Effector memory CD4-positive, alpha-beta T cell (primary cell): ENCODE results near the gene ANGEL1.

Experiments
- DNase-seq, 3 donors: peaks; one replicate each; pipeline ENCODE4 v3.0.0-alpha.2; 2020
- H3K27ac ChIP-seq: 2 replicates; pipeline ENCODE4 v1.7.0; 2013; ENCODE audit warnings: mild to moderate bottlenecking, low read length, moderate library complexity; ENCODE audit not compliant: insufficient read depth, poor library complexity, severe bottlenecking
- H3K27me3 ChIP-seq: replicated peaks from 2 replicates; pipeline ENCODE4 v1.7.0; 2013; ENCODE audit warnings: mild to moderate bottlenecking, low read length; ENCODE audit not compliant: insufficient read depth, control insufficient read depth, poor library complexity, severe bottlenecking
- H3K36me3 ChIP-seq: 2 replicates; pipeline ENCODE4 v1.7.0; 2013; ENCODE audit warnings: mild to moderate bottlenecking, low read length, moderate library complexity; ENCODE audit not compliant: control insufficient read depth, insufficient read depth
- H3K4me1 ChIP-seq: 2 replicates; pipeline ENCODE4 v1.7.0; 2013; ENCODE audit warnings: low read length, mild to moderate bottlenecking; ENCODE audit not compliant: control insufficient read depth, insufficient read depth, poor library complexity, severe bottlenecking
- H3K4me3 ChIP-seq: 2 replicates; pipeline ENCODE4 v1.7.0; 2013; ENCODE audit warnings: low read length, low read depth, mild to moderate bottlenecking; ENCODE audit not compliant: insufficient read depth, poor library complexity, severe bottlenecking
- H3K9me3 ChIP-seq: 2 replicates; pipeline ENCODE4 v1.7.0; 2013; ENCODE audit warnings: mild to moderate bottlenecking, low read length, moderate library complexity; ENCODE audit not compliant: control insufficient read depth

The ANGEL1 gene

GRCh38 chr14:76756371-76756750 lies 56.3 kb downstream of the ANGEL1 start:
- no peaks in the 10 kb centered on the region for H3K36me3 ChIP-seq
- H3K4me3 ChIP-seq = no peak overlapping the region
- no peaks in the 10 kb centered on the region for H3K27me3 ChIP-seq
- H3K27ac ChIP-seq = no peak overlapping the region
- H3K4me1 ChIP-seq = peaks cover 5% of the 10 kb centered on the region
- no peaks in the 10 kb centered on the region for H3K9me3 ChIP-seq
- no peak for DNase-seq

GRCh38 chr14:76755610-76756370 lies 56.9 kb downstream of the ANGEL1 start:
- DNase-seq = no peak
- H3K27ac ChIP-seq = no peak overlapping the region
- H3K4me1 ChIP-seq = peaks cover under 1% of the 10 kb centered on the region
- H3K36me3 ChIP-seq = no peaks in the 10 kb centered on the region
- H3K9me3 ChIP-seq = no peaks in the 10 kb centered on the region
- no peak overlapping the region for H3K4me3 ChIP-seq
- H3K27me3 ChIP-seq = no peaks in the 10 kb centered on the region

DNA sequence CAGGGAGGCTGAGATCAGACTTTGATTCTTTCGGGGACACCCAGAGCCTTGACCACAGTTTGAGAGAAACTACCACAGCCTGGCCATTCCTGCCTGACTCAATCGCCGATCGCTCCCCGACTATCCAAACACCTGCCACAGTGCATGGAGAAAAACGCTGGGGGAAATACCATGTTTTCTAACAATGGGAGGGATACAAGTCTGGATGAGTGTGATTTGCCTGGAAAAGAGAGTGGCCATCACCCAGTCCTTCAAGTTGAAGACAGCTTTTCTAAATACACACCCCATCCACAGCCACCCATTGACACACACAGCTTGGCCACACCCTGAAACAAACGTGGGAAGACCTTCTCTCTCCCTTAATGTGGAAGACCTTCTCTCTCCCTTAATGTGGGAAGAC lies 58.1 kb downstream of the ANGEL1 start:
- Histone ChIP-seq H3K36me3 (no peaks in the 10 kb centered on the region), H3K4me1 (no peaks in the 10 kb centered on the region), H3K27me3 (no peaks in the 10 kb centered on the region), H3K27ac (no peak overlapping the region), H3K4me3 (no peak overlapping the region), H3K9me3 (no peaks in the 10 kb centered on the region)
- DNase-seq = no peak

GRCh38 chr14:76753541-76754198 lies 59.0 kb downstream of the ANGEL1 start:
- no peak for DNase-seq
- H3K9me3 ChIP-seq = no peaks in the 10 kb centered on the region
- H3K4me3 ChIP-seq = no peak overlapping the region
- H3K27ac ChIP-seq = no peak overlapping the region
- no peaks in the 10 kb centered on the region for H3K36me3 ChIP-seq
- H3K4me1 ChIP-seq = no peaks in the 10 kb centered on the region
- H3K27me3 ChIP-seq = no peaks in the 10 kb centered on the region

DNA sequence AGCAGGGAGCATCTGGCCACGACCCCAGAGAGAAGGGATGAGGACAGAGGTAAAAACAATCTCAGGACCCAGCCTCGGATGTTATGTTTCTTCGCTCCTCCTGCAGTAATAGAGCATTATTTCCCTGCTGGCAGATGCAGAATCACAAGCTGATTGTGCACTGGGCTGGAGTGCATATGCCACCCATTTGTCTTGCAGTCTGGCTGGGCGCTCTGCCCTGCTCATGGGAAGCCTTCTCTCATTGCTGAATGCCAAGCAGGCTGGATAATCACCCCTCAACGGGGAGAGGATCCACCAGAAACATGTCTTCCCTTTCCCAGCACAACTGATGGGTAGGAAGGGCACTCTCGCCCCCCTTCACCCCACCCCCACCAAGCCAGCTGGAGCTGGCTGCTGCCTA lies 59.9 kb downstream of the ANGEL1 start:
- Histone ChIP-seq H3K27me3 (no peaks in the 10 kb centered on the region), H3K27ac (no peak overlapping the region), H3K36me3 (no peaks in the 10 kb centered on the region), H3K9me3 (no peaks in the 10 kb centered on the region), H3K4me3 (no peak overlapping the region), H3K4me1 (no peaks in the 10 kb centered on the region)
- DNase-seq = no peak

DNA sequence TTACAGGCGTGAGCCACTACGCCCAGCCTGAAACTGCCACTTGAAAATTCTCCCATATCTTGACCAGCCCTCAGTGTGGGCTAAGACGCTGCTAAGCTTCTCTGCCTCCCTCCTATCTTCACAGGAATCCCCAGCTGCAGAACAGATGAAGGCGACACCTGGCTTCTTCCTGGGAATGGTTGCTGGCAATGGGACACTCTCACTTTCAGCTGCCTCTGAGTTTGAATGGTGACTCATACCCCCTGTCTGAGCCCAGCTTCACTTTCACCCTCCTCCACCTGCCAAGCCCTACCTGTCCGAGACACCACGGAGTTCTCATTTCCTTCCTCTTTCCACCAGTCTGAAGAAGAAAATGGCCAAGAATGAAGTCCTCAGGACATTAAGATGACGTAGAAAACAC lies 69.7 kb downstream of the ANGEL1 start:
- Histone ChIP-seq H3K27me3 (no peaks in the 10 kb centered on the region), H3K36me3 (no peaks in the 10 kb centered on the region), H3K27ac (no peak overlapping the region), H3K4me1 (no peaks in the 10 kb centered on the region), H3K4me3 (no peak overlapping the region), H3K9me3 (no peaks in the 10 kb centered on the region)
- no peak for DNase-seq

DNA sequence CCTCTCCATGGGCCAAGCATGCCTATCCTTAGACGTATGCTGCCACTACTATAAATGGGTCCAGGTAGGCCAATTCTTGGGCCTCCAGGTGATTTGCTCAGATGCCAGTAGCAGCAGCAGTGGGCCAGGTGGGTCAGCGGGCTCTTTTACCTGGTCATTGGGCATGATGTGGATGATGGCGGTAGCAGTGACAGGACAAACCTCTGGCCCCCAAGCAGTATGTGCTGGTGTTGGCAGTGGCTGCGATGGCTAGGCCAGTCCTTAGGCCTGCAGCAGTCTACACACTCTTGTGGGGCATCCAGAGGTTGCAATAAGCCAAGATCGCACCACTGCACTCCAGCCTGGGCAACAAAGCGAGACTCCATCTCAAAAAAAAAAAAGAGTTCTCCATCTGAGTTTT lies 70.5 kb downstream of the ANGEL1 start:
- no peaks in the 10 kb centered on the region for H3K9me3 ChIP-seq
- no peak for DNase-seq

DNA sequence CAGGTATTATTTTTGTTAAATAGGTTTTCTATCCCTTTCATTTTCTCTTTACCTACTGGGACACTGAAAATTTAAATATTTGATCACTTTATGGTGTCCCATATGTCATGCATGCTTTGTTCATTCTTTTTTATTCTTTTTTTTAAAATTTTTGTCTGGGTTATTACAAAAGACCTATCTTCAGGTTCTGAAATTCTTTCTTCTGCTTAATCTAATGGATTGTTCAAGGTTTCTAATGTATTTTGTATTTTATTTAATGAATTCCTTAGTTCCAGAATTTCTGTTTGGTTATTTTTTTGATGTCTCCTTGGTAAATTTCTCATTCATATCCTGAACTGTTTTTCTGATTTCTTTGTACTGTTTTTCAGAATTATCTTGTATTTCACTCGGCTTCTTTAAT lies 71.6 kb downstream of the ANGEL1 start:
- H3K9me3 ChIP-seq = no peaks in the 10 kb centered on the region

More for the DNA sequence above, 70.5 kb downstream of the ANGEL1 start:
- Histone ChIP-seq H3K36me3 (no peaks in the 10 kb centered on the region), H3K4me3 (no peak overlapping the region), H3K27ac (no peak overlapping the region), H3K27me3 (no peaks in the 10 kb centered on the region), H3K4me1 (no peaks in the 10 kb centered on the region)

More for the DNA sequence above, 71.6 kb downstream of the ANGEL1 start:
- H3K4me3 ChIP-seq = no peak overlapping the region
- no peaks in the 10 kb centered on the region for H3K36me3 ChIP-seq
- no peaks in the 10 kb centered on the region for H3K4me1 ChIP-seq
- H3K27me3 ChIP-seq = no peaks in the 10 kb centered on the region
- H3K27ac ChIP-seq = no peak overlapping the region
- no peak for DNase-seq
